ENCODE measurements around the gene TNFSF8.

DNA sequence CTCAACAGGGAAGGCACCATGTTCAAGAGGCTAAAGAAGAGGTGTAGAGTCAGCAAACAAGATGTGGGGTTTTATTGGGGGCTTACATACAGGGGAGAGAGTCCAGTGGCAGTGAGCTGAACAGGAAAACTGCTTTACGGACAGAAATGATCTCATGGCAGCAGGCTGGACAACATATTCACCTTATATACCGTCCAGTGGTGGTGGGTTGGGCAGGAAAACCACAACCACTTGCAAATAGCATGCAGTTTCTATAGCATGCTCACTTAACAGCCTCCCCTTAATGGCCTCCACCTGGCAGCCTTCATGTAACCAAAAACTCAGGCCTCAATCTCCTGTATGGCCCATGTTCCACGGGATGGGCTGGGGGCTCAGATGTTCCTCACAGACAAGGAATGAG, 5.4 kb downstream of the TNFSF8 start:
- TF ChIP-seq, protein P1, sequence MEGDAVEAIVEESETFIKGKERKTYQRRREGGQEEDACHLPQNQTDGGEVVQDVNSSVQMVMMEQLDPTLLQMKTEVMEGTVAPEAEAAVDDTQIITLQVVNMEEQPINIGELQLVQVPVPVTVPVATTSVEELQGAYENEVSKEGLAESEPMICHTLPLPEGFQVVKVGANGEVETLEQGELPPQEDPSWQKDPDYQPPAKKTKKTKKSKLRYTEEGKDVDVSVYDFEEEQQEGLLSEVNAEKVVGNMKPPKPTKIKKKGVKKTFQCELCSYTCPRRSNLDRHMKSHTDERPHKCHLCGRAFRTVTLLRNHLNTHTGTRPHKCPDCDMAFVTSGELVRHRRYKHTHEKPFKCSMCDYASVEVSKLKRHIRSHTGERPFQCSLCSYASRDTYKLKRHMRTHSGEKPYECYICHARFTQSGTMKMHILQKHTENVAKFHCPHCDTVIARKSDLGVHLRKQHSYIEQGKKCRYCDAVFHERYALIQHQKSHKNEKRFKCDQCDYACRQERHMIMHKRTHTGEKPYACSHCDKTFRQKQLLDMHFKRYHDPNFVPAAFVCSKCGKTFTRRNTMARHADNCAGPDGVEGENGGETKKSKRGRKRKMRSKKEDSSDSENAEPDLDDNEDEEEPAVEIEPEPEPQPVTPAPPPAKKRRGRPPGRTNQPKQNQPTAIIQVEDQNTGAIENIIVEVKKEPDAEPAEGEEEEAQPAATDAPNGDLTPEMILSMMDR (IDR thresholded peaks at IDR 0.05), result no peak
- TF ChIP-seq POLR2A (IDR thresholded peaks at IDR 0.05), result no peak

All from heart left ventricle (tissue), 13 donors.